COLO668 (cell line): ENCODE data around the gene TTF1.

Experiments used
- DNase-seq: peaks from one replicate; lab custom pipeline; 2025; ENCODE audit not compliant: unreplicated experiment; lab: John Stamatoyannopoulos, UW

The TTF1 gene

GRCh38 chr9:132367613-132368313 lies 38.9 kb downstream of the TTF1 start:
- DNase-seq: no peak

GRCh38 chr9:132366481-132366880 lies 40.2 kb downstream of the TTF1 start:
- no peak for DNase-seq

- no peak for DNase-seq
These were observed 40.7 kb downstream of the TTF1 start for GRCh38 chr9:132365986-132366385.

GRCh38 chr9:132364068-132364467 lies 42.6 kb downstream of the TTF1 start:
- no peak for DNase-seq

- DNase-seq: no peak
These were observed 48.9 kb downstream of the TTF1 start for GRCh38 chr9:132357764-132358163.

- no peak for DNase-seq
These were observed 50.2 kb downstream of the TTF1 start for GRCh38 chr9:132356324-132356924.

- DNase-seq: peak; percentile 98
These were observed 51.8 kb downstream of the TTF1 start, which contains the start of gene SETX for GRCh38 chr9:132354637-132355355. Gene SETX (minus strand): TSS chr9:132354986. CDS start chr9:132349428, 5,558 bp downstream.

GRCh38 chr9:132351404-132352045 lies 55.1 kb downstream of the TTF1 start:
- DNase-seq: no peak

GRCh38 chr9:132350861-132351315 lies 55.8 kb downstream of the TTF1 start:
- DNase-seq: no peak

GRCh38 chr9:132348676-132349075 lies 58.0 kb downstream of the TTF1 start:
- no peak for DNase-seq

GRCh38 chr9:132346177-132346576 lies 60.5 kb downstream of the TTF1 start:
- DNase-seq: no peak

- no peak for DNase-seq
These were observed 65.3 kb downstream of the TTF1 start for GRCh38 chr9:132341177-132341840.

- no peak for DNase-seq
These were observed 72.3 kb downstream of the TTF1 start for GRCh38 chr9:132334364-132334763.

GRCh38 chr9:132333556-132333955 lies 73.1 kb downstream of the TTF1 start:
- no peak for DNase-seq

GRCh38 chr9:132328580-132328979 lies 78.1 kb downstream of the TTF1 start:
- DNase-seq: no peak

GRCh38 chr9:132327537-132327936 lies 79.1 kb downstream of the TTF1 start:
- DNase-seq: no peak
